Natural killer cell treated with Interleukin-12 subunit alpha and Interleukin-12 subunit beta and Interleukin-15 and Interleukin-18, amount 100 ng/mL, for 72 hours (primary cell): ENCODE measurements around the gene MRPL42. TPM values are rescaled to one million over a fixed set of nuclear protein-coding genes. Genes with fewer than 3 reads are reported as not detected.
"Not testable (repeated sequence)": the region's sequence is repeated elsewhere in the genome, so short reads cannot be mapped to it uniquely, and the experiment has no call there.

ENCODE experiments used
- ATAC-seq, 2 donors: fragments of 150-1000 bp; cut with Tn5 transposase in 1 of 2; sonication (Bioruptor Pico), chemical (Tn5 transposase) in 1 of 2; 2 replicates each; pipeline ENCODE4 v1.10.0; 2021
- DNase-seq: peaks from one replicate; pipeline ENCODE4 v3.0.0; 2022; ENCODE audit warnings: low spot score
- H3K27ac Mint-ChIP-seq, 2 donors: 1 replicate in 1 of 2; 2 replicates in 1 of 2; pipeline ENCODE4 v1.8.0; 2022; ENCODE audit warnings: mixed read lengths in 2 of 2, mild to moderate bottlenecking in 1 of 2, moderate library complexity in 1 of 2
- H3K27me3 Mint-ChIP-seq, 2 donors: 1 replicate in 1 of 2; 2 replicates in 1 of 2; pipeline ENCODE4 v1.8.0; 2022; ENCODE audit warnings: mixed read lengths in 2 of 2
- H3K36me3 Mint-ChIP-seq: one replicate; pipeline ENCODE4 v1.8.0; 2022; ENCODE audit warnings: mixed read lengths
- H3K4me1 Mint-ChIP-seq, 2 donors: 1 replicate in 1 of 2; 2 replicates in 1 of 2; pipeline ENCODE4 v1.8.0; 2022; ENCODE audit warnings: low read depth in 2 of 2, mixed read lengths in 2 of 2, mild to moderate bottlenecking in 1 of 2
- H3K4me3 Mint-ChIP-seq: one replicate; pipeline ENCODE4 v1.8.0; 2022; ENCODE audit warnings: mixed read lengths
- H3K9me3 Mint-ChIP-seq: 2 replicates; pipeline ENCODE4 v1.8.0; 2022; ENCODE audit warnings: mixed read lengths
- total RNA-seq, 2 donors: library from RNA; stranded (reverse); gene quantifications; one replicate each; pipeline ENCODE4 v1.2.3, GENCODE V29; 2022

The MRPL42 gene
- 10 to 100 TPM; 42.8 to 53.2 TPM for total RNA-seq

- ATAC-seq (peak; percentile 95 to 96), DNase-seq (peak; percentile 88)
- Mint-ChIP-seq H3K27ac (peak within 1 kb of the TSS; percentile 93 to 95), H3K27me3 (no peaks in the 10 kb centered on the region), H3K36me3 (peaks cover 8% of the 10 kb centered on the region), H3K4me3 (peak within 1 kb of the TSS; percentile 95), H3K4me1 (peaks cover 20 to 28% of the 10 kb centered on the region in 2 donors), H3K9me3 (no peaks in the 10 kb centered on the region)
Measured at GRCh38 chr12:93467351-93468007, at the start of gene MRPL42. Gene MRPL42, plus strand, starts transcription at chr12:93467514. Its CDS starts 1,772 bp downstream, at chr12:93469286.

- no peak for ATAC-seq
Measured at GRCh38 chr12:93417967-93418480, 49.3 kb upstream of the MRPL42 start.

GRCh38 chr12:93419388-93420034, 47.8 kb upstream of the MRPL42 start:
- no peak for DNase-seq
- no peak overlapping the region for H3K27ac Mint-ChIP-seq
- H3K36me3 Mint-ChIP-seq = no peaks in the 10 kb centered on the region
- H3K4me3 Mint-ChIP-seq = no peak overlapping the region
- peaks cover 47 to 68% of the 10 kb centered on the region in 2 donors for H3K4me1 Mint-ChIP-seq
- H3K9me3 Mint-ChIP-seq = no peaks in the 10 kb centered on the region
- H3K27me3 Mint-ChIP-seq = no peaks in the 10 kb centered on the region
- ATAC-seq = peak; percentile 50 to 65

More at GRCh38 chr12:93417967-93418480, 49.3 kb upstream of the MRPL42 start:
- no peaks in the 10 kb centered on the region for H3K36me3 Mint-ChIP-seq
- no peaks in the 10 kb centered on the region for H3K9me3 Mint-ChIP-seq
- peaks cover 47 to 67% of the 10 kb centered on the region in 2 donors for H3K4me1 Mint-ChIP-seq
- H3K27me3 Mint-ChIP-seq = no peaks in the 10 kb centered on the region
- no peak overlapping the region for H3K27ac Mint-ChIP-seq
- H3K4me3 Mint-ChIP-seq = no peak overlapping the region
- no peak for DNase-seq

- Mint-ChIP-seq H3K4me3 (no peak overlapping the region), H3K27ac (no peak overlapping the region), H3K36me3 (no peaks in the 10 kb centered on the region), H3K4me1 (peaks cover 55 to 72% of the 10 kb centered on the region in 2 donors), H3K9me3 (no peaks in the 10 kb centered on the region), H3K27me3 (no peaks in the 10 kb centered on the region)
- DNase-seq (no peak), ATAC-seq (no peak)
Measured at GRCh38 chr12:93422050-93422449, 45.3 kb upstream of the MRPL42 start.

GRCh38 chr12:93425736-93426411, 41.4 kb upstream of the MRPL42 start:
- H3K4me1 Mint-ChIP-seq = peaks cover 59 to 71% of the 10 kb centered on the region in 2 donors
- peak overlapping the region; percentile 12 for H3K4me3 Mint-ChIP-seq
- H3K27ac Mint-ChIP-seq = no peak overlapping the region
- no peaks in the 10 kb centered on the region for H3K27me3 Mint-ChIP-seq
- ATAC-seq = no peak
- H3K36me3 Mint-ChIP-seq = no peaks in the 10 kb centered on the region
- H3K9me3 Mint-ChIP-seq = no peaks in the 10 kb centered on the region
- DNase-seq = no peak

- Mint-ChIP-seq H3K9me3 (no peaks in the 10 kb centered on the region), H3K4me1 (peaks cover 60 to 73% of the 10 kb centered on the region in 2 donors), H3K27me3 (no peaks in the 10 kb centered on the region), H3K27ac (no peak overlapping the region), H3K4me3 (peak overlapping the region; percentile 12), H3K36me3 (no peaks in the 10 kb centered on the region)
- ATAC-seq = no peak
- DNase-seq = no peak
Measured at GRCh38 chr12:93426412-93426805, 40.9 kb upstream of the MRPL42 start.

- no peak for DNase-seq
- Mint-ChIP-seq H3K4me3 (no peak overlapping the region), H3K9me3 (no peaks in the 10 kb centered on the region), H3K27ac (no peak overlapping the region), H3K4me1 (peaks cover 63 to 66% of the 10 kb centered on the region in 2 donors), H3K27me3 (no peaks in the 10 kb centered on the region), H3K36me3 (no peaks in the 10 kb centered on the region)
- ATAC-seq = no peak
Measured at GRCh38 chr12:93427779-93428564, 39.3 kb upstream of the MRPL42 start.

GRCh38 chr12:93429448-93429847, 37.9 kb upstream of the MRPL42 start:
- no peak overlapping the region for H3K27ac Mint-ChIP-seq
- peaks cover 56 to 62% of the 10 kb centered on the region in 2 donors for H3K4me1 Mint-ChIP-seq
- no peaks in the 10 kb centered on the region for H3K9me3 Mint-ChIP-seq

GRCh38 chr12:93429852-93430251, 37.5 kb upstream of the MRPL42 start:
- peaks cover 55 to 58% of the 10 kb centered on the region in 2 donors for H3K4me1 Mint-ChIP-seq
- DNase-seq = no peak
- no peaks in the 10 kb centered on the region for H3K36me3 Mint-ChIP-seq
- no peaks in the 10 kb centered on the region for H3K27me3 Mint-ChIP-seq
- H3K4me3 Mint-ChIP-seq = no peak overlapping the region
- no peaks in the 10 kb centered on the region for H3K9me3 Mint-ChIP-seq
- H3K27ac Mint-ChIP-seq = no peak overlapping the region
- ATAC-seq = no peak

More at GRCh38 chr12:93429448-93429847, 37.9 kb upstream of the MRPL42 start:
- no peak overlapping the region for H3K4me3 Mint-ChIP-seq
- ATAC-seq = no peak
- H3K36me3 Mint-ChIP-seq = no peaks in the 10 kb centered on the region
- no peak for DNase-seq
- no peaks in the 10 kb centered on the region for H3K27me3 Mint-ChIP-seq

GRCh38 chr12:93430280-93430679, 37.0 kb upstream of the MRPL42 start:
- no peak overlapping the region for H3K27ac Mint-ChIP-seq
- H3K4me1 Mint-ChIP-seq = peaks cover 50 to 58% of the 10 kb centered on the region in 2 donors
- no peaks in the 10 kb centered on the region for H3K27me3 Mint-ChIP-seq
- no peaks in the 10 kb centered on the region for H3K9me3 Mint-ChIP-seq
- no peaks in the 10 kb centered on the region for H3K36me3 Mint-ChIP-seq
- ATAC-seq (no peak), DNase-seq (no peak)
- no peak overlapping the region for H3K4me3 Mint-ChIP-seq

- not testable (repeated sequence) for H3K27me3 Mint-ChIP-seq, ATAC-seq, H3K36me3 Mint-ChIP-seq, DNase-seq, H3K4me3 Mint-ChIP-seq, H3K9me3 Mint-ChIP-seq, H3K27ac Mint-ChIP-seq
- H3K4me1 Mint-ChIP-seq = peaks cover 43 to 57% of the 10 kb centered on the region in 2 donors
Measured at GRCh38 chr12:93432031-93432430, 35.3 kb upstream of the MRPL42 start.

- DNase-seq = no peak
- Mint-ChIP-seq H3K4me1 (peaks cover 49 to 67% of the 10 kb centered on the region in 2 donors), H3K4me3 (no peak overlapping the region), H3K9me3 (no peaks in the 10 kb centered on the region), H3K27me3 (no peaks in the 10 kb centered on the region), H3K27ac (no peak overlapping the region), H3K36me3 (no peaks in the 10 kb centered on the region)
- ATAC-seq = no peak
Measured at GRCh38 chr12:93434256-93434865, 33.0 kb upstream of the MRPL42 start.
